ENCODE results near the gene CUX1. TPM values are rescaled to one million over a fixed set of nuclear protein-coding genes. Genes with fewer than 3 reads are reported as not detected.

CUX1 gene
- total RNA-seq, 4 donors from 2014 or later, result 40.8 to 62.1 (median 43.8) TPM

DNA sequence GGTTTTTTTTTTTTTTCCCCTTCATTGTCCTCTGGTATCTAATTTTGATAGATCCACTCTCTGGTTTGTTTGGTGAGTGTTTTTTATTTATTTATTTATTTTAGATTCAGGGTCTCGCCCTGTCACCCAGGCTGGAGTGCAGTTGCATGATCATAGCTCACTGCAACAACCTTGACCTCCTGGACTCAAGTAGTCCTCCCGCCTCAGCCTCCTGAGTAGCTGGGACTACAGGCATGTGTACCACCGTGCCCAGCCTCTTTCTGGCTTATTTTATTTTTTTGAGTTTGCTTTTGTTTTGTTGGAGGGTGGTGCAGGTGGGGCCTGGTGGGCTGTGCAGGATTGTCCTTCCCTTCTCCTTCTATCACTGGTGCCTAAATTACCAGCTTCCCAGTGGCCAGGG lies 282.0 kb downstream of the CUX1 start:
- 99 to 100% methylated on average over 3 of the region's 3 CpGs for WGBS, 2 donors
- DNase-seq (ENCODE audit: low spot score in 2 of 2), result no peak
- no peak overlapping the region for H3K4me3 ChIP-seq (ENCODE audit: low read depth, poor library complexity, severe bottlenecking)
- TF ChIP-seq POLR2A (IDR thresholded peaks at IDR 0.05), result no peak
- TF ChIP-seq CTCF (IDR thresholded peaks at IDR 0.05), result no peak
- intact Hi-C loops (cut with DNase I; ENCODE audit: low total_unique reads), result no loop called here

GRCh38 chr7:102101111-102101551 lies 283.7 kb downstream of the CUX1 start:
- intact Hi-C loops (cut with DNase I; ENCODE audit: low total_unique reads), result no loop called here
- TF ChIP-seq CTCF (IDR thresholded peaks at IDR 0.05) (no peak), POLR2A (IDR thresholded peaks at IDR 0.05) (no peak)
- no peak for DNase-seq (ENCODE audit: low spot score in 2 of 2)
- 72 to 74% methylated on average over 7 of the region's 7 CpGs for WGBS, 2 donors
- no peak overlapping the region for H3K4me3 ChIP-seq (ENCODE audit: low read depth, poor library complexity, severe bottlenecking)

- WGBS, 2 donors, result 95 to 98% methylated on average over 11 of the region's 11 CpGs
- intact Hi-C loops (cut with DNase I; ENCODE audit: low total_unique reads), result no loop called here
- TF ChIP-seq CTCF (IDR thresholded peaks at IDR 0.05) (no peak), POLR2A (IDR thresholded peaks at IDR 0.05) (no peak)
- no peak for DNase-seq (ENCODE audit: low spot score in 2 of 2)
- no peak overlapping the region for H3K4me3 ChIP-seq (ENCODE audit: low read depth, poor library complexity, severe bottlenecking)
Observed at GRCh38 chr7:102101926-102102325, 284.5 kb downstream of the CUX1 start.

- intact Hi-C loops (cut with DNase I; ENCODE audit: low total_unique reads), result no loop called here
- TF ChIP-seq CTCF (IDR thresholded peaks at IDR 0.05), result no peak
- TF ChIP-seq POLR2A (IDR thresholded peaks at IDR 0.05), result no peak
- WGBS, 2 donors, result 88 to 94% methylated on average over 5 of the region's 5 CpGs
- no peak for DNase-seq (ENCODE audit: low spot score in 2 of 2)
- H3K4me3 ChIP-seq (ENCODE audit: low read depth, poor library complexity, severe bottlenecking), result no peak overlapping the region
Observed at GRCh38 chr7:102103027-102103372, 285.6 kb downstream of the CUX1 start.

DNA sequence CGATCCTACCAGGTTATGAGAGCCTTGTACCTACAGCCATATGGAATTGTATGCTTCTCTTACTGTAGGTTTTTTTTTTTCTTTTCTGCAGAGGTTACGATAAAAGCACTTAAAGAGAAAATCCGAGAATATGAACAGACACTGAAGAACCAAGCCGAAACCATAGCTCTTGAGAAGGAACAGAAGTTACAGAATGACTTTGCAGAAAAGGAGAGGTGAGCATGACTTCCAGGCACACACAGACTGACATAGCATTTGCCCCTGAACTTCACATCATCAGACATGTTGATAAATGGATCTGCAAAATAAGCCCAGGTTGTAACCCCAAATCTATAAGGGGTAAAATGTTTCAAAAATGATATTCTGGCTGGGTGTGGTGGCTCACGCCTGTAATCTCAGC lies 286.8 kb downstream of the CUX1 start:
- intact Hi-C loops (cut with DNase I; ENCODE audit: low total_unique reads), result no loop called here

More for the DNA sequence above, 286.8 kb downstream of the CUX1 start:
- no peak overlapping the region for H3K4me3 ChIP-seq (ENCODE audit: low read depth, poor library complexity, severe bottlenecking)
- no peak for DNase-seq (ENCODE audit: low spot score in 2 of 2)
- no peak for TF ChIP-seq POLR2A (IDR thresholded peaks at IDR 0.05)
- no peak for TF ChIP-seq CTCF (IDR thresholded peaks at IDR 0.05)
- 98% methylated on average over 5 of the region's 5 CpGs for WGBS, 2 donors

All from lower leg skin (tissue), 4 donors.